GM21825 (cell line): Measurements from ENCODE around the gene ETV6.

Experiments
- ATAC-seq: cut with Tn5 transposase; IDR thresholded peaks from one replicate; pipeline ENCODE4 v1.9.1; 2021; ENCODE audit warnings: mild to moderate bottlenecking, moderate library complexity; ENCODE audit not compliant: unreplicated experiment

ETV6 gene

DNA sequence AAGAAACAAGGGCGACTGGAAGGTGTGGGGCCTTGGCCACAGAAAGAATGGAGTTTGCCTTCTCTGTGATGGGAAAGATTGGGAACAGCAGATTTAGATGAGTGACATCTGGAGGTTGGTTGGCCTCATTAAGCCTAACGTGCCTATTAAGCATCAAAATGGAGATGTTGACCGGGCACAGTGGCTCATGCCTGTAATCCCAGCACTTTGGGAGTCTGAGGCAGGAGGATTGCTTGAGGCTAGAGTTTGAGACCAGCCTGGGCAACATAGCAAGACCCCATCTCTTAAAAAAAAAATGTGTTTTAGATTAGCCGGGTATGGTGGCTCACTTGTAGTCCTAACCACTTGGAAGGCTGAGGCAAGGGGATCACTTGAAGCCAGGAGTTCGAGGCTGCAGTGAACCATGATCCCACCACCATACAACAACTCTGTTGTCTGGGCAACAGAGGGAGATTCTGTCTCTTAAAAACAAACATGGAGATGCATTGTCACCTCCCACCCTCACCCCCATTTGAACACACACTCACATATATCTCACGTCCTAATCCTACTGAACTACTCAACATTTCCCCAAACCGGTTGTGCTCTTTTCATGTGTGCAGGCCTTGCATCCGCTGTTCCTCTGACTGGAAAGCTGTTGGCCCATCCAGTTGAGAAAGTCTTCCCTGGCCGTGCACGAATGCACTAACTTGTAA lies 172.1 kb downstream of the ETV6 start:
- ATAC-seq = no peak

- ATAC-seq = peak; percentile 46
Measured at GRCh38 chr12:11822081-11822834, 172.8 kb downstream of the ETV6 start.

DNA sequence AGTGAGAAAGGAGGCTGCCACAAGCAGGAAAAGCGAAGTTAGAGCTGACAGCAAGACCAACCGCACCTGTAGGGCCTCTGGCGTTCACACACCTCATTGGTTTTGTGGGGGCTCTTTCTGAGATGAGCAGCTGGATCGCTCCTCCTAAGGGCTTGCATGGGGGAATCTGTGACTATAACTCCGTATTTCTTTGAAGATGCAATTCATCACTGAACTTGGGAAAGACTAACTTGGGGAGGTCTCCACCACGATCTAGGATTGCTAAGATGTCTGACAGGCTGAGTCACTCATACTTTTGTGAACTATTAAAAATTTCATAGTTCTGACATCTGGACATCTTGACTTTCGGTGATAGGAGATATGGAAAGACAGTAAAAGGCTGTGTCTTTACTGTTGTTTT lies 173.6 kb downstream of the ETV6 start:
- ATAC-seq = no peak

DNA sequence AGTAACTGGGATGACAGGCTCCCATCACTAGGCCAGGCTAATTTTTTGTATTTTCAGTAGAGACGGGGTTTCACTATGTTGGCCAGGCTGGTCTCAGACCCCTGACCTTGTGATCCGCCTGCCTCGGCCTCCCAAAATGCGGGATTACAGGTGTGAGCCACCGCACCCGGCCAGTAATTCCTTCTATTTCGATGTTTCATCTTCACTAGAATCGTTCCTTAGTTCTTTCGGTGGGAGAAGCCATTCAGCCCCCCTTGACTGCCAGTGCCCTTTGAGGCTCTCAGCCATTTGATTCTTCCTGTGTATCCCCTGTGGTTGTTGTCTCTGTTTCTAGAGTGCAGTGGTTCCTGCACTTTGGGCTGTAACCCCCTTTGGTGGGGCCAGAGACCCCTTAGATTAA lies 174.1 kb downstream of the ETV6 start:
- ATAC-seq = no peak

- ATAC-seq = no peak
Measured at GRCh38 chr12:11824069-11824468, 174.6 kb downstream of the ETV6 start.

GRCh38 chr12:11824736-11825135 lies 175.3 kb downstream of the ETV6 start:
- ATAC-seq = no peak

DNA sequence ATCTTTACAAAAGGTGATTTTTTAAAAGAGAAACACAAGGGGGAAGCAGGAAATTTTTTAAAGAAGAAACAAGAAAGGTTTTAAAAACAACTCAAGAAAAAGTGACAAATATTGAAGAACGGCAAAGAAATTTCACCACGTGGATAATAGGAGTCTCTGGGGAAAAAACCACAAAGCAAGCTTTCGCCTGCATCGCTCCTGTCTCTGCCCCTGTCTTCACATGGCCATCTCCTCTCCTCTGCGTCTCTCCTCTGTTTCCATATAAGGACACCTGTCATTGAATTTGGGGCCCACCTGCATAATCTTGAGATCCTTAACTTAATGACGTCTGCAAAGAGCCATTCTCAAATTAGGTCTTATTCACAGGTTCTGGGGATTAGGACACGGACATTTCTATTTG lies 175.8 kb downstream of the ETV6 start:
- no peak for ATAC-seq

DNA sequence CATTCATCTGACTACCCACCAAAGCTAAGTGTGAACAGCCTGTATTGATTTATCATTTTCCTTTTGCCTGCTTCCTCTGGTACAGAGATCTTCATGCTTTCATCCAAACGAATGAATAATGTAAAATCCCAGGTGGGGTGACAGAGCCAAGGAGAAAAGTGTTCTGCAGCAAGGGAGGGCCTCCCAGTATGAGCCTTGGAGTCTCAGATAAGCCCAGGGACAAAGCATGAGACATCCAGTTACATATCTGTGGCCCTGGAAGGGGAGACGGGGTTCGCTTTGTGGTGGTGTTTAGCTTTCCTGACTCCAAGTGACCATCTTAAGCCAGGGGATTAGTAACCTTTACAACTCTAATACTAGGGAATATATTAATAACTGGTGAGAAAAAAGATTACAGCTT lies 177.1 kb downstream of the ETV6 start:
- ATAC-seq = no peak

DNA sequence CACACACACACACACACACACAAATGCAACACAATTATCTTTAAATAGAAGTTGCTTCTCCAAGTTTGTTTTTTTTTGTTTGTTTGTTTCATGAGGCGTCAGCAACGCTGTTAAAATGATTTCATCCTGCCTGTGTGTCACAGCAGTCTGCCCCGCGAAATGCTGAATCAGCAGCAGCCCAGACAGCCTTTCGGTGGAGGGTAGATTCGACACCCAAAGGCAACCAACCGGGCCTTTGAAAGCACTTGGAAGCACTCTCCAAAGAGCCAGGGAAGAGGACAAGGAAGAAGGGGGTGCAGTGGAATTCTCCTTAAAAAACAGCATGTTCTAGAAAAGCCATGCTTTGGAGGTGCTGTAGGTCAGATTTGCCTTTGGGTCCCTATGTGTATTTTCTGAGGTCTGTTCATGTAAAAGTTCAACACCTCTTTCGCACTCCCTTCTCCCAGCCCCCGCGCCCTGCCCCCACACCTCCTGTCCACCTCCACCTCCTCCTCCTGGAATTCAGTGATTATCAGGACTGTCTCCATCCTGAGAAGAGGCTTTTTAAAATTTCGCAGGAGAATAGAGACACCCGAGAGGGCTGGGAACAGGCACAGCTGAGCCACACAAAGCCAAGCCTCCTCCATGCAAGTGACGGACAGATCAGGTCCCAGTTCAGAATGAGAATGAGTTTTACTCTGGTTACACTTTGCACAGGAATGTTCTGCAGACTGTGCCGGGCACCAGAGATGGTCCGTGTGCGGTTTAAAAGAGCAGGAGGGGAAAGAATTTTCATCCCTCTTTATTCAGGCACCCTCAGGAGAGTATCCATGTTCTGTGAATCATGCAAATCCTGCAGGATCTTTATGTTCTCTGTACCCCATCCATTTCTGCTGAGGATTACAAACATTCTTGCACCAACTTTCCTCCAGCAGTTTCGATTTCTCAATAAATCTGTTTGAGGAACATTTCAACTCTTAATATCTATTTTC lies 177.9 kb downstream of the ETV6 start:
- ATAC-seq = no peak

DNA sequence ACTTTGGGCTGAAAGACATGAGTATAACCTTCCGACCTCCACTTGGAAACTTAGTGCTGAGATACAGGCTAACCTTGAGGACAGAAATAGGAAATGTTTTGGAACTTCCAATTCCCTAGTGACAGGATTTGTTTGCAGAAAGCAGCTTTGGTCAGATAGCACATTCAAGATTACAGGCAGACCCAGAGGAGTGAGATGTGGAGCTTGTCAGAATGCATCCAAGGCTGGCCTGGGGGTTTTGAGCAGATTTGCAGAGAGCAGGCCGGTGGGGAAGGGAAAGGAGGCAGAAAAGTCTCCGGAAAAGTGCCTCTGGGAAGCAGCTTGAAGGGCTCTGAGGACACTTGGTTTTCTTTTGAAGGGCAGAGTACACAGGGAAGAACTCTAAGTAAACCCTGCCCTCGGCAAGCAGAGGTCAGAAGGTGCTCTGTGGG lies 180.3 kb downstream of the ETV6 start:
- ATAC-seq = no peak

DNA sequence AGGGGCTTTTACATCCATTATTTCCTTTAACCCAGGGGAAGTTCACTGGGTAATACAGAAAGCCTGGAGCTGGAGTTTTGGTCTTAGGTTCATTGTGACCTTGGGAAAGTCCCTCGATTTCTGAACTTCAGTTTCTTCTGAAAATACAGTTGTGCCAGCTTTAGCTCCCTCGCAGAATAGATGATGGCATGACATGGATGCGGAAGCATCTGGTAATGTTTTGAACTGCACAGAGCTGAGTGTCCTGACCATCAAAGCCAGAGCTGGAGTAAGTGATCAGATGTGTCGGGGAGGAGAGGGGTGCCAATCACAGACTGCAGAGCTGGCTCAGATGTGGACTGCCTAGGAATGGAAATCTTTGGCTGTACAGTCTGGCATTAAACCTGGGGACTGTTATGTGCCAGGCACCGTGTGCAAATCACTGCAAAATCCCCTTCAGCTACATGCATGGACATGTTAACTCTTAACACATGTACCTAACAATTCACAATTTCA lies 180.9 kb downstream of the ETV6 start:
- ATAC-seq = no peak

GRCh38 chr12:11832093-11832492 lies 182.6 kb downstream of the ETV6 start:
- no peak for ATAC-seq

GRCh38 chr12:11833174-11833895 lies 183.9 kb downstream of the ETV6 start:
- no peak for ATAC-seq

GRCh38 chr12:11834104-11834812 lies 184.8 kb downstream of the ETV6 start:
- no peak for ATAC-seq

DNA sequence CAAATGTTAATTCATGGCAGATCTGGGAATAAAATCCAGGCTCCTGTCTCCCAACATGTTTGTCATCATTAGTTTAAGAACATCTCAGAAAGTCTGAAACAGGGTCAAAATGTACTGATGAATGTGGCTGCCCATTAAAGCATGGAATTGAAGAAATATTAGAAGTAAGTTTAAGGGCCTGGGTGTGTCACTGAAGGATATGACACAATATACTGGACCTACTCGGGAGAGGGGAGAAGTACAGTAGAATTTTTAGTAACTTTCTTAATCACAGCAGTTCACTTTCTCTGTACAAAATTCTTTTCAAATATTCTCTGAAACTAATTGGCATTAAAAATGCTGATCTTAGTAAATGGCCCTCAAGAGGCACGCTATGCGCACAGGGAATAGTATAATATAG lies 185.5 kb downstream of the ETV6 start:
- ATAC-seq = no peak

GRCh38 chr12:11836282-11837151 lies 187.0 kb downstream of the ETV6 start:
- peak; percentile 85 for ATAC-seq

DNA sequence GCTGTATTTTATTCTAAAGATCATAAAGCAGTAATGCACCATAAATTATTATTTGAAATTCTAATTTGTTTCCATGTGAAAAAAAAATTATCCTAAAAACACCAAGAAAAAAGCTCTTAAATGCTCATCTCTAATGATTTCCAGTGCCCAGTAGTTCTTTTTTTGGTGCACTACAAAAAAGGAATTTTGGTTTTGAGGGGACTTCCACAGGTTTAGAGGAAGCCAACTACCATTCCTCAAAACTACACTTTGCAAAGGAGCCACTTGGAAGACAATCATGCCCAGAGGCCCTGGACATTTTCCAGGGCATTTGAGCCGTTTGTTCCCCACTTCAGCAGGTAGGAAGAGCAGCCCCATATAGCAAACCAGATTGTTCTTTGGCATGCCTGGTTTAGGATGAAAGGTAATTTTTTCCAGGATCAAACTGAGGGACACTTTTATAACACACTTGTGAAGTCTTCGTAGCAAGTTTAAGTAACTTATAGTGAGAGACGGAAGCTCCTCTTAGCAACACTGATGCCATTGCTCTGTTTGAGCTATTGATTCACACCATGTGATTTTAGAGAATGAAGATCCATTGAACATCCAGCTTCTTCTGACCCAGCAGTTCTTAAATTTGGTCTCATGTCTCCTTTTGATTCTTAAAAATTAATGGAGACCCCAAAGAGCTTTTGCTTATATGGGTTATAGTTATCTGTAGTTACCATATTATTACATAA lies 187.9 kb downstream of the ETV6 start:
- ATAC-seq = no peak

- no peak for ATAC-seq
Measured at GRCh38 chr12:11838403-11838802, 188.9 kb downstream of the ETV6 start.
